Measurements from ENCODE around the gene SLPI. TPM values are rescaled to one million over a fixed set of nuclear protein-coding genes. Genes with fewer than 3 reads are reported as not detected.

The SLPI gene
- polyA plus RNA-seq, 3 donors = 19.9 to 109 (median 77.8) TPM

- 62 to 71% (median 66%) methylated on average over 9 of the region's 9 CpGs for WGBS, 3 donors
- H3K27ac ChIP-seq (ENCODE audit: low read depth, low read length) = no peak overlapping the region
Measured at GRCh38 chr20:45230631-45231030, 23.7 kb downstream of the SLPI start.

DNA sequence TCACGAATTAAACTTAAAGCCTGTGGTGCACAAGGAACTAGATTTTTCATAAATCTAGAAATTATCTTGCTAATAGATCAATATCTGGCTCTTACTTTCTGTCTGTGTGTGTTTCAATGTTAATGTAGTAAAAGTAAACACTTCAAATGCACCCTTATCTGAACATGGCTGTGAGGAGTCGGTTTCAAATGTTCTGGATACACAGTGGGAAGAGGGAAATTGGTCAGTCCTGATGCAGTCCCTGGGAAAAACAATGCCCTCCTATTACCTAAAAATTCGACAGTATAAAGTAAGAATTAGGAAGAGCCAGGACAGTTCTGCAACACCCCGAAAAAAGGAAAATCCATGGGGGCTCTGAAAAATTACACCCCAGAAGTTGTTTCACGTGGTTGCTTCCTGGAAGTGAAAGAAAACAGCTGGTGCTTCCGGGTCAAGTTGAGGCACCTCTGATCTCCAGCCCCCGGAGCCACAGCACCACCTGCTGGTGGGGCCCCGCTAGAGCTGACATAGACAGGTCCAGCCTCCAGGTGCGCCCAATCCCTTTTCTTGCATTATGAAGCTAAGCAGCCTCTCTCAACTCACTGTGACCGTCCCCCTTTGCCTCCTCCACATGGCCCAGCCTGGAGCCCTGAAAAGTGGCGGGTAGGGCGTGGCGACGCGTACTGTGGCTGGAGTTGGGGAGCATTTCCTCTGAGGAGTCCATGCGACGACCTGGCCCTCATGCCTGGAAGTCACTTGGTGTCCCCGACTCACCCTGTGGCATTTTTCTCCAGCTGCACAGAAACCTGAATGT is 24.9 kb downstream of the SLPI start:
- no peak overlapping the region for H3K27ac ChIP-seq (ENCODE audit: low read depth, low read length)
- WGBS, 3 donors = 55 to 65% (median 61%) methylated on average over 18 of the region's 18 CpGs

- 70 to 83% (median 81%) methylated on average over 1 of the region's 1 CpG for WGBS, 3 donors
- H3K27ac ChIP-seq (ENCODE audit: low read depth, low read length) = no peak overlapping the region
Measured at GRCh38 chr20:45226287-45226686, 28.1 kb downstream of the SLPI start.

DNA sequence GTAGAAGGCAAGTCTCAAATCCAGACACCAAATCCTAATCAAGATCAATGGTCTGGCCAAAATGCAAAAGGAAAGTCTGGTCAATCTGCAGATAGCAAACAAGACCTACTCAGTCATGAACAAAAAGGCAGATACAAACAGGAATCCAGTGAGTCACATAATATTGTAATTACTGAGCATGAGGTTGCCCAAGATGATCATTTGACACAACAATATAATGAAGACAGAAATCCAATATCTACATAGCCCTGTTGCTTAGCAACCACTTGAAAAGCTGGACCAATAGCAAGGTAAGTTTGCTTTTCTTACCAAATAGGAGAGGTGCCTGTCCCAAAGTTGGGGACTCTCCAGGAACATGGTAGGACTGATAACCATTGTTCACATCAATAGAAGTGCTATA is 31.2 kb downstream of the SLPI start:
- no peak overlapping the region for H3K27ac ChIP-seq (ENCODE audit: low read depth, low read length)

DNA sequence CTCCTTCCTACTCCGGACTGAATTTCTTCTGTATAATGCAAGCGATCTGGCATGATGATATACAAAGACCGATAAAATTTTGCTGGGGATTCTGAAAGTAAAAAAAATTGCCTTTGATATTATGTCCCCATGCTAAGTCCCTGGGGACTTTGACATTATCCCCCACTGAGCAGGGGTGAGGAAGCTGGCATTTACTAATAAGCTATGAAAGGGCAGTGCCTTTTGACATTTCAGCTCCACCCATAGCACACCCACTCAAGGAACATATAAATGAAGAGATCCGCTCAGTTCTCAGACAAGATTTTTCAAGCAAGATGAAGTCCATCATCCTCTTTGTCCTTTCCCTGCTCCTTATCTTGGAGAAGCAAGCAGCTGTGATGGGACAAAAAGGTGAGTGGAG is 33.3 kb downstream of the SLPI start, which contains the start of gene SEMG2:
Gene SEMG2 (plus strand): TSS at position 298 of the 400 bp plus-strand sequence. CDS start 17 bp downstream, at position 315.
- no peak within 1 kb of the TSS for H3K27ac ChIP-seq (ENCODE audit: low read depth, low read length)
- 84 to 92% (median 92%) methylated on average over 4 of the region's 4 CpGs for WGBS, 3 donors

GRCh38 chr20:45218636-45219035 is 35.7 kb downstream of the SLPI start:
- 79 to 84% (median 80%) methylated on average over 2 of the region's 2 CpGs for WGBS, 3 donors
- no peak overlapping the region for H3K27ac ChIP-seq (ENCODE audit: low read depth, low read length)

- 67 to 74% (median 74%) methylated on average over 4 of the region's 4 CpGs for WGBS, 3 donors
- no peak overlapping the region for H3K27ac ChIP-seq (ENCODE audit: low read depth, low read length)
Measured at GRCh38 chr20:45218124-45218523, 36.2 kb downstream of the SLPI start.

DNA sequence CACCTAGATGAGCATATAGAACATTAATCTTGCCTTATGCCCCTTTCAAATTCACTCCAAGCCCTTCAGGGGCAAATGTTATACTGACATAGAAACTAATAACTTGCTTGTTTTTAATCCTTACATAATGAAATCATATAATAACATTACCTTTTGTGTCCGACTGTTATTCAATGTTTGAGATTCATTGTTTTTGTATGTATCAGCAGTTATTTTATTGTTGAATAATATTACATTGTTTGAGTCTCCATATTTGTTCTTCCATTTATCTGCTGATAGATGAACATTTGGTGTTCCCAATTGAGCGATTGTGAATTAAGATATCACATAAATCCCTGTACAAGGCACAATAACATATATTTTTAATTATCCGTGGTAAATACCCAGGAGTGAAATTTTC is 41.5 kb downstream of the SLPI start:
- H3K27ac ChIP-seq (ENCODE audit: low read depth, low read length) = no peak overlapping the region
- 87 to 89% (median 89%) methylated on average over 3 of the region's 3 CpGs for WGBS, 3 donors

DNA sequence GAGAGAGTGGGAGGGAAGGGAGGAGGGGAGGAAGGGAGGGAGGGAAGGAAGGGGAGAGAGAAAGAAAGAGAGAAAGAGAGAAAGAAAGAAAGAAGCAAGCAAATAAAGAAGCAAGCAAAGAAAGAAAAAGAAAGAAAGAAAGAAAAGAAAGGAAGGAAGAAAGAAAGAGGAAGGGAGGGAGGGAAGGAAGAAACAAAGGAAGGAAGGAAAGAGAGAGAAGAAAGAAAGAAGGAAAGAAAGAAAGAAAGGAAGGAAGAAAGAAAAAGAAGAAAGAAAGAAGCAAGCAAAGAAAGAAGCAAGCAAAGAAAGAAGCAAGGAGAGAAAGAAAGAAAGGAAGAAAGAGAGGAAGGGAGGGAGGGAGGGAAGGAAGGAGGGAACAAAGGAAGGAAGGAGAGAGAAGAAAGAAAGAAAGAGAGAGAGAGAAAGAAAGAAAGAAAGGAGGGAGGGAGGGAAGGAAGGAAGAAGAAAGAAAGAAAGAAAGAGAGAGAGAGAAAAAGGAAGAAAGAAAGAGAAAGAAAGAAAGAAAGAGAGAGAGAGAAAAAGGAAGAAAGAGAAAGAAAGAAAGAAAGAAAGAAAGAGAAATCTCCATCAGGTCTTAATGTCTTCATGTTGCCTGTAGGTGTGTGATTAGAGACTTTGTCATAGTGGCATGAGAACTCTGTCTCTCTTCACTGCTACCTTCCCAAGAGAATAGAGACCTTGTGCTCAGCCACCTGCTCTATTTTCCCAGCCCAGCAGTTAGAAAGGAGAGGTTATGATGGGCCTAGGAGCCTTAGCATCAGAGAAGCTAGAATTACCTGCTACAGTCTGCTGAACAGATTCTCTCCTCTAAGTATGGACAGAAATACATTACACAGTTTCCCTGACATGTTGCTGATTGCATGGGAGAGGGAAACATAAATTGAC is 42.5 kb downstream of the SLPI start:
- no peak overlapping the region for H3K27ac ChIP-seq (ENCODE audit: low read depth, low read length)

- WGBS, 3 donors = 86 to 94% (median 94%) methylated on average over 1 of the region's 1 CpG
- H3K27ac ChIP-seq (ENCODE audit: low read depth, low read length) = no peak overlapping the region
Measured at GRCh38 chr20:45209924-45210323, 44.4 kb downstream of the SLPI start.

GRCh38 chr20:45206725-45207124 is 47.6 kb downstream of the SLPI start, which contains the start of gene SEMG1:
TSS of gene SEMG1 (plus strand) at chr20:45207033. CDS start at chr20:45207054, 21 bp downstream.
- H3K27ac ChIP-seq (ENCODE audit: low read depth, low read length) = no peak within 1 kb of the TSS
- 11 to 29% (median 24%) methylated on average over 1 of the region's 1 CpG for WGBS, 3 donors

Other genes with a start within 250 kb of the SLPI start
- gene KCNS1, start 153.4 kb downstream of the SLPI start, polyA plus RNA-seq = under 1 TPM in 2 of 3 donors, not detected in 1; 0.01 to 0.05 TPM
- gene WFDC5, start 139.4 kb downstream of the SLPI start, polyA plus RNA-seq = not detected
- not detected for gene WFDC12, start 130.1 kb downstream of the SLPI start, polyA plus RNA-seq
- gene PI3, start 79.7 kb downstream of the SLPI start, polyA plus RNA-seq = 10 to 100 TPM in 1 of 3 donors, under 1 TPM in 1, not detected in 1; 0.29 to 10.4 TPM
- not detected for gene SEMG1, start 47.5 kb downstream of the SLPI start, polyA plus RNA-seq
- not detected for gene SEMG2, start 33.2 kb downstream of the SLPI start, polyA plus RNA-seq
- gene RBPJL, start 52.3 kb upstream of the SLPI start, polyA plus RNA-seq = 100 to 1,000 TPM in 1 of 3 donors, under 1 TPM in 1, not detected in 1; 0.19 to 233 TPM
- 1 to 10 TPM in 1 of 3 donors, under 1 TPM in 1, not detected in 1; 0.07 to 4.8 TPM for gene MATN4, start 53.7 kb upstream of the SLPI start, polyA plus RNA-seq
- 100 to 1,000 TPM in 1 of 3 donors, 10 to 100 TPM in 2; 25.0 to 105 (median 51.1) TPM for gene SDC4, start 93.9 kb upstream of the SLPI start, polyA plus RNA-seq
- gene SYS1, start 108.6 kb upstream of the SLPI start, polyA plus RNA-seq = 10 to 100 TPM; 13.2 to 29.5 (median 21.6) TPM
- under 1 TPM in 2 of 3 donors, not detected in 1; 0.02 to 0.04 TPM for gene TP53TG5, start 123.8 kb upstream of the SLPI start, polyA plus RNA-seq
- 10 to 100 TPM; 29.0 to 48.0 (median 31.3) TPM for gene DBNDD2, start 153.7 kb upstream of the SLPI start, polyA plus RNA-seq
- 10 to 100 TPM; 45.9 to 73.5 (median 62.2) TPM for gene PIGT, start 161.6 kb upstream of the SLPI start, polyA plus RNA-seq
- gene WFDC2, start 215.2 kb upstream of the SLPI start, polyA plus RNA-seq = 1 to 10 TPM; 4.3 to 9.5 (median 9.2) TPM